Ammon's horn (tissue), 1 donor: ENCODE measurements around the gene LTO1.
"Not testable (repeated sequence)": the region's sequence is repeated elsewhere in the genome, so short reads cannot be mapped to it uniquely, and the experiment has no call there.

Experiments used
- DNase-seq: peaks from one replicate; pipeline ENCODE4 v3.0.0-alpha.2; 2016; ENCODE audit warnings: low spot score

Gene LTO1

DNA sequence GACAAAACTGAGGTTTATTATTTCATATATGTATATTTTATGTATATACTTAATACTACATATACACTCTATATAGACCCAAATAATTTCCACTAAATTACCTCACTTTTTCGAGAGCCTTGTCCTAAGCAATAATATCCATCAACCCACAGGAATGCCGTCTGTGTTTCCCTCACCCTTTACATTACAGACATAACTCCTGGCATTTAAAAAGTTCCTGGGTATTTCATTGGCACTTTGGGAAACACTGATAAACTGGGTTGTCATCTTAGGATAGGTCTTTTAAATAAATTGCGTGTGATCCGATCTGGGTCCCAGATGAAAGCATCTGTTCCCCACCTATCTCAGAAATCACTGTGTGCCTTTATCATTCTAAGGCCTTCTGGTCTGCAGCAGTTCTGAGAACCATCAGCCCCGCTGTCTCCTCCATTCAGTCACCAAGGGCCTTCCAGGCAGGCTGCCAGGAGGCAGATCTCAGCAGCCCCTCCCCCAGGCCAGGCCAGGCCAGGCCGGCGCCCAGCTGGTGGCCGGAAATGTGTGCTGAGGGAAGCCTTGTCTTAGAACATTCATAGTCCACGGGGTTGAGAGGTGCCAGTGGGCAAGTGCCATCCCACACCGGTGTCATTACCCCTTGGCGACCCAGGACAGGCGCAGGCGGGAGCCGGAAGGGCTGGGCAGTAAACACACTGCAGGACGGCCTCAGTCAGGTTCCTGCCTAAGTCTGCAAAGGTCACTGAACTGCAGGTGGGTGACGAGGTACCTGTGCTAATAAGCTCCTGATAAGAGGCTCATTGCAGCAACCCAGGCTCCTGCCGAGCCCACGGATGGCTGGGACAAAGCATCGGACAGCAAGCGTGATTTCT, 25.4 kb upstream of the LTO1 start:
- DNase-seq = peak; percentile 73

DNA sequence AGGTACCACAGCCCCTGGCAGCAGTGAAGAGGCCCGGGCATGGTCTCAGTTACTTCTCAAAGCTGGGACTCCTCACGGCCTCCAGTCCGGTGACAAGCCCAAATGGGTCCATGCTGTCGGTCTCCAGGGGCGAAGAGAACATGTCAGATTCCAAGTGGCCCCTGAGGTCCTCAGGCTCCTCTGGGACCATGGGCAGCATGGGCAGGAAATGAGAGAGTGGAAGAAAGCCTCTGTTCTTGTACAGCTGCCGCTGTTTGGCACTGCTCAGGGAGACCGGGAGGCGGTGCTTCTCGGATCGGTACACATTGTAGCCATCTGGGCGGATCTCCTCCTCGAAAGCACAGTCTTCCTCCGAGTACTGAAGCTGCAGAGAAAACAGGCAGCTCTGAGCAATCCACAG, 24.1 kb upstream of the LTO1 start:
- peak; percentile 16 for DNase-seq

DNA sequence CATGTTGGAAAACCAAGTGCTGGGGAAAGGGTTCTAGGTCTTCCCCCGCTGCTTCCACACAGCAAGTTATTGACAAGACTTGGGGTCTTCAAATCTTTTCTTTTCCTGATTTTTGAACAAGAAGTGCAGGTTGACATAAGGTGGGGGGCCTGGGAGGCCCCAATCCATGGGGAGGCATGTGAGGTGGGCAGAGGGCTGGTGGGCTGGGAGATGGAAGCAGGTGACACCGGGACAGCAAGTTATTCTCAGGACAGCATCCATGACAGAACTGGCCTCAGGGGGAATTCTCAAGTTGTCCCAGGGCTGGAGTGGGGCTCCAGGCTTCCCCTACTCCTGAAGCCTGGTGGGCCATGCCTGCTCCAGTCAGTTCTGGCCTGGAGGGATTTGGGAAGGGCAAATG, 23.2 kb upstream of the LTO1 start:
- no peak for DNase-seq

DNA sequence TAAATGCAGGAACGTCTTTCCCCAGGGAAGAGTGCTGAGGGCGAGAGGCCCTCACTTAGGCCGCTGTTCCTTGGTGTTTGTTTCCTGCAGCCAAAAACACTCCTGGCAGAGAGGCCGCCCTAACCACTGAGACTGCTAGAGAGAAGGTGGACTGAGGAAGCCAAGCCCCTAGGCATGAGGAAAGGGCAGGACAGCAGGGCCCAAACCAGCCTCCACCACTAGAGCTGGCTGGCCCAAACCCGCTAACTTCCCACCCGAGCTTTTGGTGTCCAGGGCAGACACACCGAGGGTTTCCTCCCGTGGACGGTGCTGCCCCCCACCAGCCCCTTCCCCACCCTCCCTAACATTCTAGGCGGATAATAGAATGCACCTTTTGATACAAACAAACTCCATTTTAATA, 22.7 kb upstream of the LTO1 start:
- no peak for DNase-seq

DNA sequence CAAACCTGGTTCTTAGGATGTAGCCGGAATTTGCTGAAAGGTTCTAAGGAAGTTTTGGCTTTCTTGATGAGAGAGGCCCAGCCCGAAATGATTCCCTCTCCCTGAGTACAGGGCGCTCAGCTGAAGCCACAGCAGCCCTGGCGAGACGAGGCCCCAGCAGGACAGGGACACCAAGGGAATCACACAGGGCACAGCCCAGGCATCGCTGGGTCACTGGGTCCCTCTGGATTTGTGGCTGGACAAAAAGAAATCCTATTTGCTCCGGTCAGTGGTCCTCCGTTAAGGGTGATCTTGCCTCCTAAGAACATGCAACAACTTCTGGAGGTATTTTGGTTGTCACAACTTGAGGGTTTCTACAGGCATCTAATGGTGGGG, 22.3 kb upstream of the LTO1 start:
- DNase-seq = no peak

DNA sequence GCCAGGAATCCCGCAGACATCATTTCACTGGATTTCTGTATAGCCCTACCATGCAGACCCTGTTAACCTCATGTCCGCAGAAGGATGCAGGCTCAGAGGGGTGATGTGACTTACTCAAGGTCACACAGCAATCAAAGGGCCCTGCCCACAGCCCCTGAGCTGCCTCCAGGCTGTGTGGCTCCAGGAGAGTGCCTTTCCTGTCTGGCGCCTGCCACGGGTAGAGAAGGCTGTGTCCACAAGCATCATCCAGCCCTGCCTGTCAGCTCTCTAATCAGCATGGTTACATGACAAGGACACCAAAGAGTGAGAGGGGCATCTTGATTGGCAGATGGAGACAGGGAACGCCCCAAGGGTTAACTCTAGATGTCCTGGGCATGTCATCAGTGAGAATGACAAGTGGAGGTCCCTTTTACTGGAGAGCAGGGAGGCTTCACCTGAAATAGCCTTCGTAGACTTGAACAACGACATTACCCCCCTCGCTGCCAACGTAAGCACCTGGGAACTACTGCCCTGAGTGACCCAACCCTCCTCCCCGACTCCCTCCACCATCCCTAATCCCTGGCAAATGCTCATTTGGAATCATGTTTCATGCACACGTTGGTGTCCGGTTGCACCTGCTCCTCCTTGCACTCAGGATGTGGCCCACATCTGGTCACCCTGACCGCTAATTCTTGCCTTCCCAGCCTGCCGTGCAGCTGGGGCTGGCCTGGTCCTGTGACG, 21.8 kb upstream of the LTO1 start:
- no peak for DNase-seq

DNA sequence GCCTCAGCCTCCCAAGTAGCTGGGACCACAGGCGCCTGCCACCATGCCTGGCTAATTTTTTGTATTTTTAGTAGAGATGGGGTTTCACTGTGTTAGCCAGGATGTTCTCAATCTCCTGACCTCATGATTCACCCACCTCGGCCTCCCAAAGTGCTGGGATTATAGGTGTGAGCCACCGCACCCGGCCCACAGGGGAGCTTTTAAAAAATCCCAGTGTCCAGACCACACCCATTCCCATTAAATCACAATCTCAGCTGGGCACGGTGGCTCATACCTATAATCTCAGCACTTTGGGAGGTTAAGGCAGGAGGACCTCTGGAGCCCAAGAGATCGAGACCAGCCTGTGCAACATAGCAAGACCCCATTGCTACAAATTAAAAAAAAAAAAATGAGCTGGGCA, 20.8 kb upstream of the LTO1 start:
- not testable (repeated sequence) for DNase-seq

DNA sequence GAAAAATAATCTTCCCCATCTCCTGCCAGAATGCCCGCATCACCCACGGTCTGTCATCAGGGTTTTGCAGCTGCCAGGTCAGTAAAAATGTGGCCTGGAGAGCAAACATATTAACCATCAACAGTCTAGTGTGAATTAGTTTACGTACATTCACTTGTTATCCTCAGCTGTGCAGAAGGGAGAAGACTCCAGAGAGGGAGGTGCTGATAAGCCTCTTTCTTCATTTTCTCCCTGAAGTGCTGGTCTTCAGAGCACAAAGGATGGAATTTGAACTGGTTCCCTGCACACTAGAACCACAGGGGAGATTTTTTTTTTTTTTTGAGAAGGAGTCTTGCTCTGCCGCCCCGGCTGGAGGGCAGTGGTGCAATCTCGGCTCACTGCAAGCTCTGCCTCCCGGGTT, 20.4 kb upstream of the LTO1 start:
- DNase-seq = no peak

DNA sequence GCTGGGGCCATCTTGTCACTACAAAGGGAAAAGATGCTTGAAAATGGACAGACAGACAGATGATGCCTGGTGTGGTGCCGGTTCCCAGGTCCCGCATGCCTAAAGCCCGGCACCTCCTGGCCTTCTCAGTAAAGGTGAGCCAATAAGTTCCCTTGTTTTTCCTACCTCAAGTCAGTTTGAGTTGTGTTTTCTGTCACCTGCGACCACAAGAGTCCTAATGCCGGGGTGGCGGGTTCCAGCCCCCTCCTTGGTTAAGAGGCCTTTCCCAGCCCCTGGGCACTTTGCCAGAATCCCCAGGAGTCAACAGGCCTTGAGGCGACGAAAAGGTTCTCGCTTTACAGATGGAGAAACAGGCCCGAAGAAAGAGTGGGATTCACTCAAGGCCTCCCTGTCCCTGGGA, 19.6 kb upstream of the LTO1 start:
- no peak for DNase-seq

DNA sequence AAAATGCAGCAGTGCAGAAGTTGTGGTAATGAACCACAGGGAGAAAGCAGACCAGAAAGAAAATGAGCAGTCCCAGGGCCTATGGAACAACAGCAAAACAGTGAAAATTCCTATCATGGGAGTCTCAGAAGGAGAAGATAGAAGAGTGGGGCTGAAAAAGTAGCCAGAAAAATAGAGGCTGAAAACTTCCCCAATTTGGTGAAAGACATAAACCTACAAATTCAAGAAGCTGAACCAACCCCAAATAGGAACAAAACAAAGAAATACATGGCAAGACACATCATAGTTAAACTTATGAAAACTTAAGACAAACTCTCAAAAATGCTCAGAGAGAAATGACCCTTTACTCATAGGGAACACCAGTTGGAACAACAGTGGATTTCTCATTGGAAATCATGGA, 17.3 kb upstream of the LTO1 start:
- DNase-seq = no peak

DNA sequence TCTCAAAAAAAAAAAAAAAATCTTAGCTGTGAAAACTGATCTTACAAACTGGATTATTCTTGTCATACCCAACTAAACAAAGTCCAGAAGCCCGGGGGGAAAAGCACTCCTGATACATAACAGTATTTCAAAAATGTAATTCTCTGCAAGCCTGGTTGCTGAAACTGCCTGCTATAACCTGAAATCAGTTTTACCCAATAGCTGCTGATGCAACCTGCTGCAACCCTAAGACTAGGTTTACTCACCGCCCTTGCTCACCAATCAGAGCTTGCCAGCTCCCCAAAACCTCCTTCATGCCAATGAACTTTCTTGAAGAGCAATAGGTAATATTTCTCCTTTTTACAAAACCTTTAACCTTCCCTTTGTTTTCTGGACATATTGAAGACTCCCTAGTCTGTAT, 16.3 kb upstream of the LTO1 start:
- no peak for DNase-seq

DNA sequence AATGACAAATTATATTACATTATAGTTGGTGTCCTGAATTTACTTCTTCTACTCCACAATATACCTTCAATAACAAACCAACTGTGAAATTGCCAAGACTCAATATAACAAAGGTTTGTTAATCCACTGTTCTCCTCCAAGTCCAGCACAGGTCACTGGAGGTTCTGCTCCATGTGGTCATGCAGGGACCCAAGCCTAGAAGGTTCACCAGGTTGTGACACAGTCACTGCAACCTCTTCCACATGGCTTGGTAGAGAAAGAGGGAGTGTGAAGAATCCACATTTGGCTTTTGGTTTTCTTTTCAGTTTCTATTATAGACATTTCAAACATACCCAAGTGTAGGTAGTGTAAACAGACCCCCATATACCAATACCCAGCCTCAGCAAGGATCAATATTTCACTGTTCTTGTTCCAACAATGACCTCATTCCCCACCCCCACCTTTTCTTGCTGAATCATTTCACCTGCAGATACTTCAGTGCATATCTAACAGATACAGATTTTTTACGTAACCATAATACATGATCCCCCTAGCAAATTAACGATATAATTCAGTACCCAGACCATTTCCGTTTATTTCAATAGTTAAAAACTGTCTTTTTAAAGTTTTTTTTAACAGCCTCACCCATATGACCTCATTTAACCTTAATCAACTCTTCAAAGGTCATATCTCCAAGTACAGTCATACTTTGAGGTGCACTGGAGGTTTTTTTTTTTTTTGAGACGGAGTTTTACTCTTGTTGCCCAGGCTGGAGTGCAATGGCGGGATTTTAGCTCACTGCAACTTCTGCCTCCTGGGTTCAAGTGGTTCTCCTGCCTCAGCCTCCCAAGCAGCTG, 14.5 kb upstream of the LTO1 start:
- DNase-seq = no peak

DNA sequence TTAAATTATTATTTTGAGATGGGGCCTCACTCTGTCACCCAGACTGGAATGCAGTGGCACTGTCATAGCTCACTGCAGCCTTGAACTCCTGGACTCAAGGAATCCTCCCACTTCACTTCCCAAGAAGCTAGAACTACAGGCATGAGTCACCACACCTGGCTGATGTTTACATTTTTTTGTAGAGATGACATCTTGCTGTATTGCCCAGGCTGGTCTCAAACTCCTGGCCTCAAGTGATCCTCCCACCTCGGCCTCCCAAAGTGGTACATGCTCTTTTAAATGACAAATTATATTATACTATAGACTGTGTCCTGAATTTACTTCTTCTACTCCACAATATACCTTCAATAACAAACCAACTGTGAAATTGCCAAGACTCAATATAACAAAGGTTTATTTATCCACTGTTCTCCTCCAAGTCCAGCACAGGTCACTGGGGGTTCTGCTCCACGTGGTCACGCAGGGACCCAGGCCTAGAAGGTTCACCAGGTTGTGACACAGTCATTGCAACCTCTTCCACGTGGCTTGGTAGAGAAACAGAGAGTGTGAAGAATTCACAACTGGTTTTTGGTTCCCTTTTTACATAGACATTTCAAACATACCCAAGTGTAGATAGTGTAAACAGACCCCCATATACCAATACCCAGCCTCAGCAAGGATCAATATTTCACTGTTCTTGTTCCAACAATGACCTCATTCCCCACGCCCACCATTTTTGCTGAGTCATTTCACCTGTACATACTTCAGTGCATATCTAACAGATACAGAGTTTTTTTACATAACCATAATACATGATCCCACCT, 13.0 kb upstream of the LTO1 start:
- not testable (repeated sequence) for DNase-seq

DNA sequence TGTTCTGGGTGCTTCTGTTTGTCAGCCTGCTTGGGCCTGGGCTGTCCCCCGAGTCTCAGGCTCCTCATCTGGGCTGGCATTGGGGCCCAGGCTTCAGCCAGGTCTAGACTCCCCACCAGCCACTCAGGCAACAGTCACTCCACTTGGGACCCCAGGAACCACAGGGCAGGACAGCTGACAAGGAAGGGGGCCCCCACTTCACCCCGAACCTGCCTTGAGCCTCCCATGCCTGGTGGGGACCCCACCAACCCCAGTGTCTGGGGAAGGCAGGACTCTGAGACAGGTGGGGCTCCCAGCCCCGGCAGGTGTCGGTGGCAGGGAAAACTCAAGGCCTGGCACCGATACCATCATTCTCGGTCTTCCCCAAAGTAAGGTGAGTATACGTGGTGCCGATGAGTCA, 11.7 kb upstream of the LTO1 start:
- DNase-seq = no peak

DNA sequence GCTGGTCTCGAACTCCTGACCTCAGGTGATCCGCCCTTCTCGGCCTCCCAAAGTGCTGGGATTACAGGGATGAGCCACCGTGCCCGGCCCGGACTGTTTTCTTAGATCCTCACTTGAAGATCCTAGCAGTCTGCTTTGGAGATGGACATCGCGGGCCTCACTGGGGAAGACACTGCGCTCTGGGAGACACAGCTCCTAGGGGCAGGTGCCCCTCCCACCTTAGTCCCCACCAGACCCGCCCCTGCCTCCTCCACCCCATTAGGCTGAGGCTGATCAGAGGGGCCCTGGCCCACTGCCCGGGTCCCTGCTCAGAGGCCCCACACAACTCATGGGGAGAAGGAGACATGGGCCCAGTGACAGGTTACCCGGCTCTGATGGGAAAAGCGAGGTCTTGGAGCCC, 11.3 kb upstream of the LTO1 start:
- no peak for DNase-seq

DNA sequence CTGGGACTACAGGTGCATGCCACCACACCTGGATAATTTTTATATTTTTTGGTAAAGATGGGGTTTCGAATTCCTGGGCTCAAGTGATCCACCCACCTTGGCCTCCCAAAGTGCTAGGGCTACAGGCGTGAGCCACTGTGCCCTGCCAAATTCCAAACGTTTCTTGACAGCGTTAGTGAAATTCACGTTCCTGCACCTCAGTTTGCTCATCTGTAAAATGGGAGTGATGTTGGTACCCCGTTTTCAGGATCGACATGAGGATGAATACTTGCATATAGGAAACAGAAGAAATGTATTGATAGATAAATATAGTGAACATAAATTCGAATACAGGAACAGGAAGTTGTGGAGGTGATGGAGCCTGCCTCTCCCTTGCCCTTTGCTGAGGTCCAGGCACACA, 10.2 kb upstream of the LTO1 start:
- DNase-seq = no peak

DNA sequence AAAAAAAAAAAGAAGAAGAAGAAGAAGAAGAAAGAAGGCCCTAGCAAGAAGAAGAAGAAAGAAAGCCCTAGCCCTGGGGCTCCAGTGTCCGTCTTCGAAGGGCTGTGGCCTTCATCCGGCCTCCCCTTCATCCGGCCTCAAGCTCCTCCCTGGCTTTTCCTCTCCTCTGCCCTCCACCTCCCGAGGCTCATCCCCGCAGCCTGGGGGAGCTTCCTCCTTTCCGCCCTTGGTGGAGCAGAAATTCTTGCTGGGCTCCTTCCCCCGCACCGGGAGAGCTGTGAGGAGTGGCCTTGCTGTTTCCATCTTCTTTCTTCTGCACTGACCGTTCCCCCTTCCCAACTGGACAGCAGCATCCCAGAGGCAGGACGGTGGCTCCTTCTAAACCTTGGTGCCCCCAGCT, 9.5 kb upstream of the LTO1 start:
- DNase-seq = no peak

DNA sequence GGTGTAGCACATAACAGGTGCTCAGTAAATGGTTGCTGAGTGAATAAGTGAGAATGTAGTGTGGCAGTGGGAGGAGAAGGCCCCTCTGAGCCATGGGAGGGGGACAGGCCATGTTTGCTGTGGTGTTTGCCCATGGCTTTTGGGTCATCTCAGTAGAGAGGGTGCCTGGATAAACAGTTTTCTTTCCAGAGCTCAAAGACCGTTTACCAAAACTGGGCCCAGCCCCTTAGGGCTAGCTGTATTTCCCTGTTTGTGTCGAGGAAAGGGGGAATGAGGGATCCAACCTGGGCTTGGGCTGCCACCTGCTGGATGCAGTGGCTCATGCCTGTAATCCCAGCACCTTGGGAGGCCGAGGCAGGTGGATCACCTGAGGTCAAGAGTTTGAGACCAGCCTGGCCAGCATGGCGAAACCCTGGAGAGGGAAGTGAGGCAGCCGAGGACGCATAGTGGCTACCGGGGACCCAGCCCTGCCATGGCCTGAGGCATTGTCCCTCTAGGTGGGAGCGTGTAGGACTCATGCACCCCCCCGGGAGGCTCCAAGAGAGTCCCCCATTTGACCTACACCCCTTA, 8.7 kb upstream of the LTO1 start:
- DNase-seq = no peak

DNA sequence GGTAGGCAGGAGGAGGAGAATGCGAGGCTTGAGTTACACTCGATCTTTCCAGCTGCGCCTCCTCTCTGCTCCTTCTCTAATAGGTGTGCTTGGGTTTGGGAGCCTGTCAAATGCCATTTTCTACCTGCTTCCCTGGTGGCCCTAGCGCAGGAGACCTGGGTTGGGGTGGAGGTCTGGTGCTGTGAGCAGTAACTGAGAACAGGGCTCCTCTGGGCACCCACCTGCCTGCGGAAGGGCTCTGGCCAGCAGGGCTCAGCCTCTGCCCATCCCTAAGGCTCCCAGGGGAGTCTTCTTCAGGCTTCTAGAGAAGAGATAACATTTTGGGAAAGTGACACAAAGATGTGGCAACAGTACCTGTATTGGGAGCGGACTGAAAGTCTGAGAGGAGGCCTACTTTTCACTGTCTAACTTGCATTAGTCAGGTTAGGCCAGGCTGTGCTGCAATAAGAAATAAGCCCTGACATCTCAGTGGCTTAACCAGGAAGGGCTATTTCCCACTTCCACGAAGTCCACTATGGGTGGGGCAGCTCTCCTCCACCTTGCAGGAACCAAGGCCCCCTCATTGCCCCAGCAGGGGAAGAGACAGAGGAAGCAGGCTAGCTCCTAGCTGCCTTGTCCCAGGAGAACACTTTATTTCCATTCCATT, 7.7 kb upstream of the LTO1 start:
- DNase-seq = no peak

DNA sequence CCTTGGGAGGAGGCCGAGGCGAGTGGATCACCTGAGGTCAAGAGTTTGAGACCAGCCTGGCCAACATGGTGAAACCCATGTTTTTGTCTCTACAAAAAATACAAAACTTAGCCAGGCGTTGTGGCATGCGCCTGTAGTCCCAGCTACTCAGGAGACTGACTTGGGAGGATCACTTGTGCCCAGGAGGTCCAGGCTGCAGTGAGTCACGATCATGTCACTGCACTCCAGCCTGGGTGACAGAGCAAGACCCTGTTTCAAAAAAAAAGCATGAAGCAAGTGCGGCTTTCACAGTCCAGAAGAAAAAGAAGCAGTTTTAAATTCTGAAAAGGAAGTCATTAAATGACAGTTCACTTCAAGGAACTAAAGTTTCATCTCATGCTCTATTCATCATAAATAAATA, 7.1 kb upstream of the LTO1 start:
- no peak for DNase-seq

DNA sequence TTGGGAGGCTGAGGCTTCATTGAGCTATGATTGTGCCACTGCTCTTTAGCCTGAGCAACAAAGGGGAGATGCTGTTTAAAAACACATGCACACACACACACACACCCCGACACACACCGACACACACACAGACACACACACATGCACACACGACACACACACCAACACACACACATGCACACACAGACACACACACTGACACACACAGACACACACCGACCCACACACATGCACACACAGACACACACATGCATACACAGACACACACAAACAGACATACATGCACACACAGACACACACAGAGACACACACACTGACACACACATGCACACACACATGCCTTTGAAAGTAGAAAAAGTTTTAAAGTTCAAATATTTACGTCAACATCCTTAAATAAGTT, 5.5 kb upstream of the LTO1 start:
- DNase-seq = no peak
